Neural crest cell (in vitro differentiated cells): ENCODE results near the gene CCL17. TPM values are rescaled to one million over a fixed set of nuclear protein-coding genes. Genes with fewer than 3 reads are reported as not detected.

Experiments used
- DNase-seq: peaks from one replicate; pipeline ENCODE4 v3.0.0; 2021; ENCODE audit warnings: low read depth, mixed read lengths, low spot score
- H3K27ac Mint-ChIP-seq: one replicate; pipeline ENCODE4 v1.8.0; 2021; ENCODE audit warnings: mild to moderate bottlenecking, mixed read lengths; ENCODE audit not compliant: unreplicated experiment
- H3K27me3 Mint-ChIP-seq: 2 replicates; pipeline ENCODE4 v1.8.0; 2021; ENCODE audit warnings: low read depth, mild to moderate bottlenecking, mixed read lengths
- H3K36me3 Mint-ChIP-seq: 2 replicates; pipeline ENCODE4 v1.8.0; 2021; ENCODE audit warnings: low read depth, mild to moderate bottlenecking, mixed read lengths
- H3K4me1 Mint-ChIP-seq: 2 replicates; pipeline ENCODE4 v1.8.0; 2021; ENCODE audit warnings: mixed read lengths
- H3K4me3 Mint-ChIP-seq: one replicate; pipeline ENCODE4 v1.8.0; 2021; ENCODE audit warnings: mild to moderate bottlenecking, mixed read lengths
- H3K9me3 Mint-ChIP-seq: 2 replicates; pipeline ENCODE4 v1.8.0; 2021; ENCODE audit warnings: mixed read lengths
- CTCF ChIP-seq: fragments of 200-600 bp; sonication (generic); conservative IDR thresholded peaks from 2 replicates; pipeline ENCODE4 v1.5.0; 2021; ENCODE audit warnings: antibody characterized with exemption, mild to moderate bottlenecking
- total RNA-seq: library from RNA; stranded (reverse); gene quantifications from 2 replicates; pipeline ENCODE4 v1.2.1, GENCODE V29; 2021

The CCL17 gene
- total RNA-seq, 1 donor from 2014 or later, result not detected

GRCh38 chr16:57406881-57407280 lies 2.3 kb downstream of the CCL17 start:
- Mint-ChIP-seq H3K4me3 (no peak overlapping the region), H3K4me1 (peaks cover 10% of the 10 kb centered on the region), H3K9me3 (no peaks in the 10 kb centered on the region), H3K36me3 (no peaks in the 10 kb centered on the region), H3K27me3 (peaks cover 16% of the 10 kb centered on the region), H3K27ac (no peak overlapping the region)
- no peak for TF ChIP-seq CTCF
- DNase-seq, result no peak

GRCh38 chr16:57407521-57408353 lies 3.2 kb downstream of the CCL17 start:
- Mint-ChIP-seq H3K4me1 (peaks cover 10% of the 10 kb centered on the region), H3K4me3 (no peak overlapping the region), H3K27me3 (peaks cover 16% of the 10 kb centered on the region), H3K9me3 (no peaks in the 10 kb centered on the region), H3K27ac (no peak overlapping the region), H3K36me3 (no peaks in the 10 kb centered on the region)
- no peak for DNase-seq
- TF ChIP-seq CTCF, result no peak

- peaks cover 10% of the 10 kb centered on the region for H3K4me1 Mint-ChIP-seq
- no peak for DNase-seq
- no peaks in the 10 kb centered on the region for H3K36me3 Mint-ChIP-seq
- no peaks in the 10 kb centered on the region for H3K9me3 Mint-ChIP-seq
- no peak overlapping the region for H3K27ac Mint-ChIP-seq
- no peak overlapping the region for H3K4me3 Mint-ChIP-seq
- H3K27me3 Mint-ChIP-seq, result peaks cover 14% of the 10 kb centered on the region
- TF ChIP-seq CTCF, result no peak
Measured at GRCh38 chr16:57409065-57409464, 4.5 kb downstream of the CCL17 start.

- peak overlapping the region; percentile 89 for H3K27ac Mint-ChIP-seq
- DNase-seq, result no peak
- H3K9me3 Mint-ChIP-seq, result no peaks in the 10 kb centered on the region
- H3K4me1 Mint-ChIP-seq, result peaks cover 10% of the 10 kb centered on the region
- H3K27me3 Mint-ChIP-seq, result peaks cover 5% of the 10 kb centered on the region
- H3K36me3 Mint-ChIP-seq, result no peaks in the 10 kb centered on the region
- H3K4me3 Mint-ChIP-seq, result no peak overlapping the region
- TF ChIP-seq CTCF, result no peak
Measured at GRCh38 chr16:57409870-57410587, 5.5 kb downstream of the CCL17 start.

GRCh38 chr16:57411362-57411976 lies 6.9 kb downstream of the CCL17 start:
- Mint-ChIP-seq H3K4me1 (peaks cover 15% of the 10 kb centered on the region), H3K27ac (no peak overlapping the region), H3K36me3 (no peaks in the 10 kb centered on the region), H3K9me3 (no peaks in the 10 kb centered on the region), H3K27me3 (no peaks in the 10 kb centered on the region), H3K4me3 (no peak overlapping the region)
- TF ChIP-seq CTCF, result no peak
- DNase-seq, result no peak
